ENCODE data around the gene CDKAL1.

The CDKAL1 gene

DNA sequence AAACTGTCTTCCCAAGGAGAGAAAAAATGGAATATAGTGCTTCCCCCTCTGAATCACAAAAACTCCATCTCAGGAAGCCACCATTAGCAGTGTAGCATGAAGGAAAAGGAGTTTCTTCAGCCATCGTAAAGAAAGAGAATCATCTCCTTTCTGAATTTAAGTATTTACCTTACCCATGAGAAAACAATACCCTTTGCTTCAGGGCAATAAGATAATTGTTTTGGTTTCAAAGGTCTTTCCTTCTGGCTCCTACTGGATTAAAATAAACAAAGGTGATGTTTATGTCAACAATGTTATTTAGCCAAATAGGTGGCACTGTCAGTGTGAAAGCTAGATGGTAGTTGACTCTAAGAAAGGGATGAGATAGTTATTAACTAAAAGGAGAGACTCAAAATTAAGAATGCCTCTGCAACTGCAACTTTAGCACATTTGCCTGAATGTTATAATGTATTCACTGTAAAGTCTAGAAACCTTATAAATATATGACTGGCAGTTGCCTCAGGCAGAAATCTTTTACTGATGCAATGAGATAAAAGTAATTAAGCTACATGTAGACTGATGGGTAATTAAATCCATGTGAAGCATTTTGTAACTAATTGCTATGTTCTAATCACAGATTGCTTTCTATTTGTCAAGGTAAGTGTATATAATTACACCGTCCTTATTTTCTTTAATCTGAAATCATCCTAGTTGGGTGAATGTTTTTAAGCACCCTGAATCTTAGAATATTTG is 399.0 kb downstream of the CDKAL1 start:
- no peak for DNase-seq

DNA sequence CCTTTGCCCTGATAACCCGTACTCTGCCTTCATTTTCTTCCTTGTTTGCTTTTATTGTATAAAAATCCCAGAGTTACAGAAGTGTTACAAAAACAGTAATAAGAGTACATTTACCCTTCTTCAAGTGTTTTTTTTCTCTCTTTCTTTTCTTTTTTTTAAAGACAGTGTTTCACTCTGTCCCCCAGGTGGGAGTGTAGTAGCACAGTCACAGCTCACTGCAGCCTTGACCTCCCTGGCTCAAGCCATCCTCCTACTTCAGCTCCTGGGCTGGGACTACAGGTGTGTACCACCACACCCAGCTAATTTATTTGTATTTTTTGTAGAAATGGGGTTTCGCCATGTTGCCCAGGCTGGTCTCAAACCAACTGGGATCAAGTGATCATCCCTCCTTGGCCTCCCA is 402.7 kb downstream of the CDKAL1 start:
- no peak for DNase-seq

DNA sequence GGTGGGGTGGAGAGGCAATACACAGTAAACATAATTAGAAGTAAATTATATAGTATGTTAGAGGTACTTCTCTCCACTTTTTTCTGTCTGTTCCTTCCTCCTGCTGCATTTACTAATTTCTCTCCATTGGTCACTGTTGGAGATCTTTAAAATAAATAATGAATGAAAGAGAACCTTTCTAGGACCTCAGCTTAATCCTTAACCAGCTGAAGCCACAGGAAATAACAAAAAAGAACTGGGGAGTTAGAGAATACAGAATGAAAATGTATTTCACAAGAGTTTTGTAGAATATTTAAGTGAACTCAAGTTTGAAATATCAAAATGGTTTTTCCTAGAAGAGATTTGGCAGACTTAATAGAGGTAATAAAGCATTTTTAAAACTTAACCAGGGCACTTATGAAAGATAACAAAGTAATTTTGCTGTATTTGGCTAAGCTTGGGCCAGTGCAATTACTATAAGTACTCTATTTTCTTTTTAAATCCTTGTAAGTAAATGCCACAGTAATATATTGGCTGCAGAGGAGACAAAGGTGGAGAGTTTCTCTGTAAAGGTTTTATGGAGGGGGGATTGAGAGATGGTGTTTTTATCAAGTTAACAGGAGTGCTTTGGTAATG is 405.0 kb downstream of the CDKAL1 start:
- no peak for DNase-seq

DNA sequence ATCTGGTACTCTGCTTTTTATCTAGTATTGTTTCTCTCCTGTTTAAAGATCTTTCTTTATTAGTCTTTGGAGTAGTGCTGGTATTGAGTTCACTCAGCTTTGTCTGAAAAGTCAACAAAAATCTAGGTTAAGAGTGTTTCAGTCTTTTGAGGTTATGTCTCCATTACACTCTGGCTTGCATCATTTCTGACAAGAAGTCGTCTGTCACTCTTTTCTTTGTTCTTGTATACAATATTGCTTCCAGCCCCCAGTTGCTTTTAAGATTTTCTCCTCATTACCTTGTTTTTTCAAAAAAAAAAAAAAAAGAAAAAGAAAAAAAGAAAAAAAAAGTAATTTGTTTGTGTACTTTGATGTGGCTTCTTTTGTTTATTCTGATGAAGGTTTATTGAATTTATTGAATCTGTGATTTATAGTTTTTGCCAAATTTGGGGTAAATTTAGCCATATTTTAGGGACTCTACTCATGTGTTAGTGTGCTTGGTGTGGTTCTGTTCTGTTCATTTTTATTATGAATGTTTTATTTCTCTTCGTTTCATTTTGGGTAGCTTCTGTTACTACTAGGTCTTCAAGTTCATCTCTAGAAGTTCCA is 408.9 kb downstream of the CDKAL1 start:
- DNase-seq = no peak

DNA sequence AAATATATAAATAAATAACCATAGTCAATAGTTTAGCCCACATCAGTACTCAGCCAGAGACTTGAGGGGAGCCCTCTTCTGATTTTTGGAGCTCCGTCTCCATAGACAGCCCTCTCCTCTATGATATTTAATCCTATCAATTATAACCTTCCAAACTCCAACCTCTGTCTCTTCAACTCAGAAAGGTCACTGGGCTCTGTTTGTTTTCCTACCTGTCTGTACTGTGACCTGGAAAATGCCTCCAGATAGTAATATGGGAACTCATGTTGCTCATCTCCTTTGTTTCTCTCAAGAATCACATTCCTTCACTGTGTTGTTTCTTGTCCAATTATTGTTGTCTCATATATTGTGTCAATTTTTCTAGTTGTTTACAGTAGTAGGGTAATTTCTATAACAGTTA is 409.7 kb downstream of the CDKAL1 start:
- DNase-seq = no peak

DNA sequence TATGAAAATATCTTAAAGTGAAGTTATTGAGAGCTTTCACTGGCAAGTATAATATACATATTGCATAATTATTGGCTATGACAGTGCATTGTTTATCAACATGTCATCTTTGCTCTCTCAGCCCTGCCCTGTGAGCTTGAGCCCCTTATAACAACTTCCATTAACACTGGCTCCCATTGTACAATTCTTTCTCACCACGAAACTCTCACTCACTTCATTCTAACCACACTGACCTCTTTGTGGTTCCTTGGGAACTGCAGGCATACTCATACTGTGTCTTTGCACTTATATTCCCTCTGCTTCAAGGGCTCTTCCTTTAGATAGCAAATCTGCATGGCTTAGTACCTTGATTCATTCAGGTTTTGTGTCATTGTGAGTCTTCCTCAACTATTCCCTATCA is 411.8 kb downstream of the CDKAL1 start:
- DNase-seq = no peak

DNA sequence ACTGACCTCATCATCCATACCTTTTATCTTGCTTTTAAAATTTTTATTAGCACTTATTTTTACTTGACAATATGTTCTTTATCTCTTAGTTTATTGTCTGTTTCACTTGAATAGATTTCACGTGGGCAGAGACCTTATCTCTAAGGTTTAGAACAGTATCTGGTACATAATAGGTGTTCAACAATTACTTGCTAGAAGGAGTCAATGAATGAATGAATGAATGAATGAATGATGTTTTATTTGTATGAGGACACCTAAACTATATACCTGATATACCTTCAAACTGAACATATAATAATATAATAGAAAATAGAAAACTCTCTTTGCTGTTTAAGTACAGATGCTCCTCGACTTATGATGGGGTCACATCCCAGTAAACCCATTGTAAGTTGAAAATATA is 412.6 kb downstream of the CDKAL1 start:
- DNase-seq = no peak

DNA sequence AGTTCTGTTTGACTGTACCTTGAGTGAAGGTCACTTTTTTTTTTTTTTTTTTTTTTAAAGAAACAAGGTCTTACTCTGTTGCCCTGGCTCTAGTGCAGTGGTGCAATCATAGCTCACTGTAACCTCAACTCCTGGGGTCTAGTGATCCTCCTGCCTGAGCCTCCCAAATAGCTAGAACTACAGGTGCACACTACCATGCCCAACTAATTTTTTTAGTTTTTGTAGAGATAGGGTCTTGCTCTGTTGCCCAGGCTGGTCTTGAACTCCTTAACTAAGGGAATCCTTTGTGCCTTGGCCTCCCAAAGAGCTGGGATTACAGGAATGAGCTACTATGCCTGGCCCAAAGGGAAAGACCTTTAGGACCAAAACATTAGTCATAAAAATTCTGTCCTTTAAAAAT is 413.7 kb downstream of the CDKAL1 start:
- no peak for DNase-seq

DNA sequence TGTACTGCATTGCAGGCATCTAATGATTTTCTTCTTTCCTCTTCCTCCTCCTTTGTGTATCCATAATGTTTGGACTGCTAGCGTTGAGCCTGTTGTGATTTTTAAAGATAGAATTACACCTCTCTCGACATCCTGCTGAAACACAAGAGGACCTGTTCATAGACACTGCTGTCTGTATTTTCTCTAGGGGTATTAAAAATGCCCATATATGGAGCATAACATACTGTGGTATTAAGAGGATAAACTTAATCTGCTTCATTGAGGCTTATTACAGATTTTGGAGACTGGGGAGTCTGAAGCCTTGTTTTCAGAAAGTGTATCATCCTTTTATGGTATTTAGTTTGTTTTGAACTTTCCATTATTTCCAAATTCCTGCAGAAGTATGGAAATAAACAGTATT is 414.3 kb downstream of the CDKAL1 start:
- DNase-seq = no peak

DNA sequence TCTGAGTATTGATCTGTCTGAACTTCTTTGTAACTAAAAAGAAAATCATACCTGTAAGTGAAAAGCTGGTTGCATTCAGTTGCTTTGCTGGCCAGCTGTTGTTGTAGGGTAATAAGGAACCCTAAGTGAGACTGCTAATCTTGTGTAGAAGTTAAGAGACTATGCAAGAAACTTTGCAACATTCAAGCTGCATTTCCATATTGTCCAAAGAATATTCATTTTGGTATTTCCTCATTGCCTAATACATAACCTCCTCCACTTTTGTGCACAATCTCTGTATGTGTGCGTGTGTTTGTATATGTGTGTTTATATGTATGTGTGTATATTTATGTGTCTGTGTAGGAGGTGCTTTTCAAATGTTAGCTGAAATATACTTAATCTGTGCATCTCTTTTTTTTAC is 414.9 kb downstream of the CDKAL1 start:
- no peak for DNase-seq

DNA sequence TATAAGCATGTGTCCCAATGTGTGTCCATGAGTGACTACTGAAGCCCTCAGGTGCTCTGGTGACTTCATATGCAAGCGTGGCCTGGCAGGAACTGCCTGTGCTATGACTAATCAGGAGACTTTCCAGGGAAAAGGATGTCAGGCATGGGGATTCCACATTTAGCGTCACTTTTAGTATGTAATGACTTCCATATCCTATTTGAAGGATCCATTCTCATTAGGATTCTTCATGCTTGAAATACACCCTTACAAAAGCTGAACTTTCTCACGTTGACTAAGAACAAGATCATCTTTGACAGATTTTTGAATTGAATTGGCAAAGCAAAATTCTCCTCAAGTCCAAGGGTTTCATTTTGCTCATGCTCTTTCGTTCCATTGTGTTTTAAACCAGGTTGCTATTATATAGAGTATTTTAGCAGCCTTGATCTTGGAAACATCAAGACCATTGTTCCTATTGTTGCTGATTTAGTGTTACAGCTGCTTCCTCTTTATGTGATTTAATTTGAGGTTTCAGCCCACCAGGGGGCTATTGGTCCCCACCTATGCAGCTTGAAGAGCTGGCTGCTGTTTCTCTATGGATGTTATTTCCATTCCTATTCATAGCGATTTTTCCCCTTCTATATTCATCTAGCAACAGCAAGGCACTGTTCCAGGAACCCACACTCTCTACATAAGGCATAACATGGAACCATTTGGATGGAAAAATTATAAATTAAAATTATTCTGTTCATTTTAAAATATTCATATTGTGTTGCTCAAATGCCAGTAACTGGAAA is 418.6 kb downstream of the CDKAL1 start:
- no peak for DNase-seq

DNA sequence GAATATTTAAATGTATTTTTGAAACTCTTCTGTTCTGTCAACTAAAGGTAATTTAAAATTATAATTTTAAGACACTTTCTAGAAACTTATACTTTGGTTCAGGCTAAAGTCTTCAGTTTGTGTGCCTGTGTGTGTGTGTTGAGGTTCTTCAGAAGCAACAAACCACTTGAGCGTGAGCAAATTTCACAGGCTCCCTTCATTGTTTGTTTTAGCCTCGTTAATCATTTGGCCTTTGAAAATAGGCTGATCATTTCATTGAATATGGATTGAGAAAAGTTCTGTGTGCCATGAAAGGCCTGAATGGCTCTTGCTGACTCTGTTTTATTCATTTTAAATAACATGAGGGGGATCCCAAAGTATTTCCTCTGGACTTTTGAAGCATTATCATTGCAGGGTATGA is 420.1 kb downstream of the CDKAL1 start:
- no peak for DNase-seq

DNA sequence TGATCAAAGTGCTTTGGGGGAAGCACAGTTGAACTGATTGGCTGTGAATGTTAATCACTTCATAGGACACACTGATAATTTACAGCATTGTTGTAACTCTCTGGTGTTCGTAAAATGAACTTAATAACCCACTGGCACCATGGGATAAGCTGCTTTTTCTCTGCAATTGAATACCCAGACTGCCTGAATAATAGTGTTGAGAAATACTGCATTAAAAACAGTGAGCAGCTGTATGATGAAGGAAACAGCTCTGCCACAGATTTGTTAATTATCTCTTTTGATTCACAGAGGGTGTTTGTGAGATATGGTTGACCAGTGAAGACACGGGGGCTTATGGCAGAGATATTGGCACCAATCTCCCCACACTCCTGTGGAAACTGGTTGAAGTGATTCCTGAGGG is 420.9 kb downstream of the CDKAL1 start:
- DNase-seq = no peak

DNA sequence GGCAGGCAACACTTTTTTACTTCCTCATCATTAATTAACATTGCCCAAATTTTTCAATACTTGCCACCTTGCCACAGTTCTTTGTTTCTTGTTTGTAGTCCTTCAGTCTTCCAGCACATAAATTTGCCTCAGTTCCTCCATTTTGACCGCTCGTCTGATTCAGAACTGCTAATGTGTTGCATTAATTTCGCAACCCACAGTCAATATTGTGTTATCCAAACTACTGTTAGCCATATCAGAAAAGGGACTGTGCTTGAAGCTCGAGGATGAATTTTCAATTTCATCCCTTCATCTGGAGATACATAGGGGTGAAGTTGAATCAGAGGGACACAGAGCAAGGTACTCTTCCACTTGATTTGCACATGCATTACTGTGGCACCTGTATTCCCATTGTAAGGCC is 421.5 kb downstream of the CDKAL1 start:
- no peak for DNase-seq

DNA sequence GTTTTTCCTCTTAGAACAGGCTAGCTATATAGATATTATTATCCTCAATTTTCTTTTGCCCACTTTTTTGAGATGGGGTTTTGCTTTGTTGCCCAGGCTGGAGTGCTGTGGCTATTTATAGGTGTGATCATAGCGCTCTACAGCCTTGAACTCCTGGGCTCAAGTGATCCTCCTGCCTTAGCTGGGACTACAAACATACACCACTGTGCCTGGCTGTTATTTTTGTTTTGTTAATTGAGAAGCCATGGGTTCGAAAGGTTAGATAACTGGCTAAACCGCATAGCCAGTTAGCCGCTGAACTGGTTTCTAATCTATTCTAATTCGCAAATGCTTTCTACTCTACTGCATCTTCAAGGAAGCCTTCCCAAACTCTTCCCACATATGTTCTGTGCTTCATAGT is 425.8 kb downstream of the CDKAL1 start:
- DNase-seq = no peak

DNA sequence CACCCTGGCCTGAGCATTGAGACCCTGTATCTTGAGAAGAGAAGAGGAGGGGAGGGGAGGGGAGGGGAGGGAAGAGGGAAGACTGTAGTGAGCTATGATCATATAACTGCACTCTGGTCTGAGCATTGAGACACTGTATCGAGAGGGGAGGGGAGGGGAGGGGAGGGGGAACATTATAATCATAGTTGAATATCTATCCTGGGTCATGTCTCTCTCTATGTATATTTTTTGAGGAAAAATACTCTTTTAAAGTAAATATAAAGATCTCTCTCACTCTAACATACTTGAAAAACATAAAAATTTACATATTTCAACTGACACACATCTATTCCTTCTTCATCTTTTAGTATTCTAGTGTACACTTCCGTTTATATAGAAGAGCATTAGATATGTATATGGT is 431.0 kb downstream of the CDKAL1 start:
- no peak for DNase-seq

DNA sequence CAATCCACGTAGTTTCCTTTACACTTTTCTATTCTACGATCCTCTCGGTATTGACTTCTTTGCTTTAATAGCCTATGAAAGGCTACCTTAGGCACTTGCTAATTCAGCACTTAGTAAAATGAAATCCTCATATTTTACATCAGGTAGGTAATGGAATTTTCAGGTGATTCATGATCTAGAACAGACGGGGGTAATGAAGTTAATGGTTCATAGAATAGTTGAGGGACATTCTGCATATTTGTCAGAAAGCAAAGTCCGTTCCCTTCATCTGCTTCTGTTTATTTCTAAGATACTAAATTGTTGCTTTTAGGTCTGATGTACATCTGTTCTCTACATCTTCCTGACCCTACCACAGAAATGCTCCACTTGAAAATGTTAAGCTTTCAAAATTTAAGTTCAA is 431.7 kb downstream of the CDKAL1 start:
- no peak for DNase-seq

DNA sequence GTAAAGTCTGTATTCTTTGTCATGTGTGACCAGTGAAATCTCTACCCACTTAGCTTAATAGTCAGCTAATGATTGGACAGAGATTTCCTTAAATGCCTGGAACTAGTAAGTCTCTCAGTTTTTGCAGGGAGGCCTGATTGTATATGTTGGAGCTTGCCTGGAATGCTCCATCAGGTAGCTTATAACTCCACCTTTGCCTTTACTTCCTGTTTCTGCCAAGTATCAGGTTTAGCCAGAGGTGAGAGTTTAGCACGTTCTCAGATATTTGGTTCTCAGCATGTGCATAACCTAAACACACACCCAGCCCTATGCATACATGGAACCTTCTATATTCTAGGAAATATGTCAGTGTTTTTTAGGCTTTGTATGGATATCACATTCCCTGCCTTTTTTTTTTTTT is 435.3 kb downstream of the CDKAL1 start:
- no peak for DNase-seq

DNA sequence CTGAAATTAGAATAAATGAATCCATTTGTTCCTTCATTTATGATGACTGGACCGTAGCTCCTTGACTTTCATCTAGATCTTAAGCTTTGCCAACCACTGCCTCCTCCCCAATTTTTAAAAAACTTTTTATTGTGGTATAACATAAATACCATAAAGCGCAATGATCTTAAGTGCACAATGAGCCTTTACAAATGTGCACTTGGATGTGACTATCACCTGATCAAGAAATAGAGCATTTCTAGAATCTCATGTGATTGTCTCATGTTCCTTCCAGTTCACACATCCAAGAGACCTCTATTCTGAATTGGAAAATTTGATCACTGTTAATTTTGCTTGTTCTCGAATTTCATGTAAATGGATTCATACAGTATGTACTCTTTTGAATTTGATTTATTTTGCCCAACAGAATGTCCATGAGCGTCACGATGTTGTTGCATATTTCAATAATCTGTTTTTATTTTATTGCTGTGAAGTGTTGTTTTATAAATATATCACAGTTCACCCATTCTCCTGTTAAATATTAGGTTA is 442.2 kb downstream of the CDKAL1 start:
- no peak for DNase-seq

DNA sequence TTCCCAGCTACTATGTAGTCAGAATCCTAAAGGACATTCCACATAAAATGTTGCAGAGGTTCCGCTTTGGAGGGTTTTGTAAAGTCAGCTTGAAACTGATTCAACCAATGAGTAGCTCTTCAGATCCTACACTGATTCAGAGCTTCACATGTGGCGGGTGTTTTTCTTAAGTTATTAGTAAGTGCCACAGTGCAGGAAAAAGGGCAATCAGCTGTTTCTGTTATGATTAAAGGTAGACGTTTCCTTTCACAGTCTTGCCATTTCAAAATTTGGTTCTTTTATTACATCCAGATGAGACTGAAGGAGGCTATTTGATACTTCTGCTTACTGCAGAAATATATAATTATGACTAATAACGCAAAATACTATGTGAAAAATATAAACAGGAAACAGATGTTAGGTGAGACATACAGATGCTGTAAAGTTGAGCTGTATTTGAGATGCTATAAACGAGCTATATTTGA is 443.9 kb downstream of the CDKAL1 start:
- no peak for DNase-seq

DNA sequence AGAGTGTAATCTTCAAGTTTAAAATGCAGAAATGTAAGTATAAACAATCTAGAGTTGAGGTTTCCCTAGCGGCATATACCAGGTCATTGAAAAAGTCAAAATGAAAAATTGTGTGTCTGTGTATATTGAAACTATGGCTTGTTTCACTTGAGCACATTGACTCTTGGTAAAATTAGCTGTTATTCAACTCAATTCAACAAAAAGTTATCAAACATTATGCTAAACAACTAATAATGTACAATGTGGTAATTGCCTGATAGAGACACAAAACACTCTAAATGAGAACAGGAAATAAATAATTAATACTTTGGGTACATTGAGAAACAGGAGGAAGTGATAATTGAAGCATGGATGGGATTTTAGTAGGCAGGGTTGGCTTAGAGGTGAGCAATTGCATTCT is 444.8 kb downstream of the CDKAL1 start:
- no peak for DNase-seq

DNA sequence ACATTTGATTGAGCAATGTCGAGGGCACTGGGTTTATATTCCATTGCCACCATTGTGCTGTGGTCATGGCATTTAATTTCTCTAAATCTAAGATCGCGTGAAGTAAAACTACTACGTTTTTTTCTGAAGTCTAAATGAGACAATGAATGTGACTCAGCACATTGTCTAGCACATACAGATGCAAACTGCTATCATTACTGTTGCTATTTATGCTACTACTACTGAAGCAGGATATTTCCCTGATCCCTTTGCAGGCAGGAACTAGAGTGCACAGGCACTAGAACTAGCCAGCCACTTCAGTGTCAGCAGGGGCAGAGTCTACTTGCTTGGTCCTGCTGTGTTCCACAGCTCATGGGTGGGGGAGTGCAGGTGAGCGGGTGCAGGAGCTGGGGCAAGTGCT is 449.7 kb downstream of the CDKAL1 start:
- DNase-seq = no peak

DNA sequence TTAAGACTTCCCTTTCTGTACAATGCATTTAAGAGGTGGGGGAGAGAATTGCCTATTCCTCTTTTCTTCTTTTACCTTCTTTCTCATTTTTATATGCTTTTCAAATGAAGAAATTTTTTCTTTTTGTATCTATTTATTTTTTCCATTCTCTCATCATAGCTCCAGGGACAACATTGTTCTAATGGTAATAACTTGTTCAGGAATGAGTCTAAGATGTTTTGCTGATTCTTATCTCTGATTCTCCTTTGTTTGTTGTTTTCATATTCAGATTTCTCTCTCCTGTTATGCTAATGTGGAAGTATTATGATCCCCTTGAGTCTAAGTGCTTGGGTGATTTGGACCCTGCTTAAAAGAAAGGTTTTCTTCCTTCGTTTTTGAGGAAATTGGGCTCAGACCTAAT is 451.6 kb downstream of the CDKAL1 start:
- no peak for DNase-seq

DNA sequence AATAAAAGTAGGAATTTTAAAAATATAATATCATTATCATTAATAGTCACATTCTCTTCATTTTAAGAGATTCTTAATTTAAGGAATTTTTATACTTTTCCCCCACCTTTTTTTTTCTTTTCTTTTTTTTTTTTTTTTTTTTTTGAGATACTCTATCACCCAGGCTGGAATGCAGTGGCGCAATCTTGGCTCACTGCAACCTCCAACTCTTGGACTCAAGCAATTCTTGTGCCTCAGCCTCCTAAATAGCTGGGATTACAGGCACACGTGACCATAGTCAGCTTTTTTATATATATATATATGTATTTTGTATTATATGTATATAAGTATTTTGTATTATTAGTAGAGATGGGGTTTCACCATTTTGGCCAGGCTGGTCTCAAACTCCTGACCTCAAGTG is 457.7 kb downstream of the CDKAL1 start:
- no peak for DNase-seq
